ENCODE results near the gene SPAG17. TPM values are rescaled to one million over a fixed set of nuclear protein-coding genes. Genes with fewer than 3 reads are reported as not detected.

SPAG17 gene
- polyA plus RNA-seq, 1 of the 3 experiments (the other 2 are of a cell fraction): not detected

DNA sequence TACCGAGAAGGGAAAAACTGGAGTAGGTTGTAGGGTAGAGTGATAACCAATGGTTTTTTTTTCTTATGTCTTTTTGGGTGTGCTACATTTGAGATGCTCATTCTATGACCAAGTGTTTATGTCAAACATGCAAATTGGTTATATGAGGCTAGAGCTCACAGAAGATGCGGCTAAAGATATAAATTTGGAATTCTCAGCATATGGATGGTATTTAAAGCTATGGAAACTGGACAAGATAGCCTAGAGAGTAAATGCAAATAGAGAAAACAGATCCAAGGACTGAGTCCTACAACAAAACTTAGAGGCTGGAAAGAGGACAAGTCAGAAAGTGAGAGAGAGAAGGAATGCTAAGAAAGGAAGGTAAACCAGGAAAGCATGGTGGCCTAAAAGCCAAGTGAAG lies 263.0 kb downstream of the SPAG17 start (continued):
- TF ChIP-seq NFIC (IDR thresholded peaks at IDR 0.05; ENCODE audit: borderline replicate concordance) (no peak), RFX5 (IDR thresholded peaks at IDR 0.05; ENCODE audit: low read length) (no peak), CHD2 (IDR thresholded peaks at IDR 0.05; ENCODE audit: low read length, partially characterized antibody) (no peak), MEF2A (IDR thresholded peaks at IDR 0.05; ENCODE audit: borderline replicate concordance, low read depth) (no peak)
- TF ChIP-seq, protein P1, sequence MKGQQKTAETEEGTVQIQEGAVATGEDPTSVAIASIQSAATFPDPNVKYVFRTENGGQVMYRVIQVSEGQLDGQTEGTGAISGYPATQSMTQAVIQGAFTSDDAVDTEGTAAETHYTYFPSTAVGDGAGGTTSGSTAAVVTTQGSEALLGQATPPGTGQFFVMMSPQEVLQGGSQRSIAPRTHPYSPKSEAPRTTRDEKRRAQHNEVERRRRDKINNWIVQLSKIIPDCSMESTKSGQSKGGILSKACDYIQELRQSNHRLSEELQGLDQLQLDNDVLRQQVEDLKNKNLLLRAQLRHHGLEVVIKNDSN (IDR thresholded peaks at IDR 0.05; ENCODE audit: borderline replicate concordance, low read depth): no peak
- TF ChIP-seq, protein P2, sequence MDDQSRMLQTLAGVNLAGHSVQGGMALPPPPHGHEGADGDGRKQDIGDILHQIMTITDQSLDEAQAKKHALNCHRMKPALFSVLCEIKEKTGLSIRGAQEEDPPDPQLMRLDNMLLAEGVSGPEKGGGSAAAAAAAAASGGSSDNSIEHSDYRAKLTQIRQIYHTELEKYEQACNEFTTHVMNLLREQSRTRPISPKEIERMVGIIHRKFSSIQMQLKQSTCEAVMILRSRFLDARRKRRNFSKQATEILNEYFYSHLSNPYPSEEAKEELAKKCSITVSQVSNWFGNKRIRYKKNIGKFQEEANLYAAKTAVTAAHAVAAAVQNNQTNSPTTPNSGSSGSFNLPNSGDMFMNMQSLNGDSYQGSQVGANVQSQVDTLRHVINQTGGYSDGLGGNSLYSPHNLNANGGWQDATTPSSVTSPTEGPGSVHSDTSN (IDR thresholded peaks at IDR 0.05): no peak
- TF ChIP-seq, protein P3, sequence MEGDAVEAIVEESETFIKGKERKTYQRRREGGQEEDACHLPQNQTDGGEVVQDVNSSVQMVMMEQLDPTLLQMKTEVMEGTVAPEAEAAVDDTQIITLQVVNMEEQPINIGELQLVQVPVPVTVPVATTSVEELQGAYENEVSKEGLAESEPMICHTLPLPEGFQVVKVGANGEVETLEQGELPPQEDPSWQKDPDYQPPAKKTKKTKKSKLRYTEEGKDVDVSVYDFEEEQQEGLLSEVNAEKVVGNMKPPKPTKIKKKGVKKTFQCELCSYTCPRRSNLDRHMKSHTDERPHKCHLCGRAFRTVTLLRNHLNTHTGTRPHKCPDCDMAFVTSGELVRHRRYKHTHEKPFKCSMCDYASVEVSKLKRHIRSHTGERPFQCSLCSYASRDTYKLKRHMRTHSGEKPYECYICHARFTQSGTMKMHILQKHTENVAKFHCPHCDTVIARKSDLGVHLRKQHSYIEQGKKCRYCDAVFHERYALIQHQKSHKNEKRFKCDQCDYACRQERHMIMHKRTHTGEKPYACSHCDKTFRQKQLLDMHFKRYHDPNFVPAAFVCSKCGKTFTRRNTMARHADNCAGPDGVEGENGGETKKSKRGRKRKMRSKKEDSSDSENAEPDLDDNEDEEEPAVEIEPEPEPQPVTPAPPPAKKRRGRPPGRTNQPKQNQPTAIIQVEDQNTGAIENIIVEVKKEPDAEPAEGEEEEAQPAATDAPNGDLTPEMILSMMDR (IDR thresholded peaks at IDR 0.05): no peak

DNA sequence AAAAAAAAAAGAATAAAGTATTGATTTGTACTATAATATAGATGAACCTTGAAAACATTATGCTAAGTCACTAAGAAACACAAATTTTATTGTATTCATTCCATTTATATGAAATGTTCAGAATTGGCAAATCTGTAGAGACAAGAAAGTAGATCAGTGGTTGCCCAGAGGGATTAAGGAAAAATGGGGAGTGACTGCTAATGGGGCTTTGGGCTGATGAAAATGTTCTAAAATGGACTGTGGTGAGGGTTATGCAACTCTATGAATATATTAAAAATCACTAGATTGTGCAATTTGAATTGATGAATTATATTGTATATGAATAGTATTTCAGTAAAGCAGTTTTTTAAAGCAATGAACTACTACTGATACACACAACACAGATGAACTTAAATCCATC lies 265.7 kb downstream of the SPAG17 start:
- Histone ChIP-seq H3K9me2 (no peaks in the 10 kb centered on the region), H3K79me2 (ENCODE audit: insufficient read depth) (peaks cover 40% of the 10 kb centered on the region), H3F3A (replicated peaks; ENCODE audit: insufficient read depth) (no peaks in the 10 kb centered on the region), H3K36me3 (replicated peaks in 1 of 2; ENCODE audit: control insufficient read depth in 1 of 2, insufficient read depth in 2 of 2, low read length in 1 of 2) (peaks cover 53 to 58% of the 10 kb centered on the region in 2 experiments), H3K9ac (no peak overlapping the region), H3K4me2 (no peak overlapping the region), H3K27me3 (ENCODE audit: insufficient read depth) (no peaks in the 10 kb centered on the region), H4K20me1 (ENCODE audit: insufficient read depth) (peaks cover 12% of the 10 kb centered on the region), H3K4me1 (ENCODE audit: control insufficient read depth in 1 of 2, insufficient read depth in 2 of 2, low read depth in 1 of 2, low read length in 1 of 2) (no peaks in the 10 kb centered on the region), H2AFZ (ENCODE audit: low read depth) (no peak overlapping the region), H3K9me3 (no peaks in the 10 kb centered on the region), H3K4me3 (ENCODE audit: low read depth in 2 of 2, low read length in 1 of 2) (no peak overlapping the region), H3K27ac (ENCODE audit: low read depth in 2 of 2, low read length in 1 of 2) (no peak overlapping the region)
- POLR2A ChIA-PET: no interaction called here
- CTCF ChIA-PET: interaction anchor here (1.4 kb wide), 1 partner anchor 10 kb away, joined by 4 read pairs; the partner anchor contains the start of genes GDAP2 and WDR3
- no peak for DNase-seq
- TF ChIP-seq EP300 (IDR thresholded peaks at IDR 0.05; ENCODE audit: borderline replicate concordance in 1 of 2, low read depth in 1 of 2, low read length in 1 of 2) (no peak), JUND (IDR thresholded peaks at IDR 0.05) (no peak), RFX5 (IDR thresholded peaks at IDR 0.05; ENCODE audit: low read length) (no peak), FOXJ3 (CRISPR knock-in tag; IDR thresholded peaks at IDR 0.05) (no peak), RAD21 (IDR thresholded peaks at IDR 0.05; ENCODE audit: low read length) (no peak), RXRA (IDR thresholded peaks at IDR 0.05; ENCODE audit: borderline replicate concordance, low read depth) (no peak), NRF1 (IDR thresholded peaks at IDR 0.05; ENCODE audit: low read depth, low read length) (no peak)
- TF ChIP-seq, protein P1 (IDR thresholded peaks at IDR 0.05; ENCODE audit: borderline replicate concordance, low read depth): no peak
- TF ChIP-seq, protein P4, sequence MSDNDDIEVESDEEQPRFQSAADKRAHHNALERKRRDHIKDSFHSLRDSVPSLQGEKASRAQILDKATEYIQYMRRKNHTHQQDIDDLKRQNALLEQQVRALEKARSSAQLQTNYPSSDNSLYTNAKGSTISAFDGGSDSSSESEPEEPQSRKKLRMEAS (IDR thresholded peaks at IDR 0.05; ENCODE audit: low read depth): no peak
- TF ChIP-seq, protein P3 (IDR thresholded peaks at IDR 0.05): no peak
- TF ChIP-seq, protein P5, sequence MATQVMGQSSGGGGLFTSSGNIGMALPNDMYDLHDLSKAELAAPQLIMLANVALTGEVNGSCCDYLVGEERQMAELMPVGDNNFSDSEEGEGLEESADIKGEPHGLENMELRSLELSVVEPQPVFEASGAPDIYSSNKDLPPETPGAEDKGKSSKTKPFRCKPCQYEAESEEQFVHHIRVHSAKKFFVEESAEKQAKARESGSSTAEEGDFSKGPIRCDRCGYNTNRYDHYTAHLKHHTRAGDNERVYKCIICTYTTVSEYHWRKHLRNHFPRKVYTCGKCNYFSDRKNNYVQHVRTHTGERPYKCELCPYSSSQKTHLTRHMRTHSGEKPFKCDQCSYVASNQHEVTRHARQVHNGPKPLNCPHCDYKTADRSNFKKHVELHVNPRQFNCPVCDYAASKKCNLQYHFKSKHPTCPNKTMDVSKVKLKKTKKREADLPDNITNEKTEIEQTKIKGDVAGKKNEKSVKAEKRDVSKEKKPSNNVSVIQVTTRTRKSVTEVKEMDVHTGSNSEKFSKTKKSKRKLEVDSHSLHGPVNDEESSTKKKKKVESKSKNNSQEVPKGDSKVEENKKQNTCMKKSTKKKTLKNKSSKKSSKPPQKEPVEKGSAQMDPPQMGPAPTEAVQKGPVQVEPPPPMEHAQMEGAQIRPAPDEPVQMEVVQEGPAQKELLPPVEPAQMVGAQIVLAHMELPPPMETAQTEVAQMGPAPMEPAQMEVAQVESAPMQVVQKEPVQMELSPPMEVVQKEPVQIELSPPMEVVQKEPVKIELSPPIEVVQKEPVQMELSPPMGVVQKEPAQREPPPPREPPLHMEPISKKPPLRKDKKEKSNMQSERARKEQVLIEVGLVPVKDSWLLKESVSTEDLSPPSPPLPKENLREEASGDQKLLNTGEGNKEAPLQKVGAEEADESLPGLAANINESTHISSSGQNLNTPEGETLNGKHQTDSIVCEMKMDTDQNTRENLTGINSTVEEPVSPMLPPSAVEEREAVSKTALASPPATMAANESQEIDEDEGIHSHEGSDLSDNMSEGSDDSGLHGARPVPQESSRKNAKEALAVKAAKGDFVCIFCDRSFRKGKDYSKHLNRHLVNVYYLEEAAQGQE (IDR thresholded peaks at IDR 0.05; ENCODE audit: low read depth, low read length): no peak
- TF ChIP-seq, protein P2 (IDR thresholded peaks at IDR 0.05): no peak
- TF ChIP-seq, protein P6, sequence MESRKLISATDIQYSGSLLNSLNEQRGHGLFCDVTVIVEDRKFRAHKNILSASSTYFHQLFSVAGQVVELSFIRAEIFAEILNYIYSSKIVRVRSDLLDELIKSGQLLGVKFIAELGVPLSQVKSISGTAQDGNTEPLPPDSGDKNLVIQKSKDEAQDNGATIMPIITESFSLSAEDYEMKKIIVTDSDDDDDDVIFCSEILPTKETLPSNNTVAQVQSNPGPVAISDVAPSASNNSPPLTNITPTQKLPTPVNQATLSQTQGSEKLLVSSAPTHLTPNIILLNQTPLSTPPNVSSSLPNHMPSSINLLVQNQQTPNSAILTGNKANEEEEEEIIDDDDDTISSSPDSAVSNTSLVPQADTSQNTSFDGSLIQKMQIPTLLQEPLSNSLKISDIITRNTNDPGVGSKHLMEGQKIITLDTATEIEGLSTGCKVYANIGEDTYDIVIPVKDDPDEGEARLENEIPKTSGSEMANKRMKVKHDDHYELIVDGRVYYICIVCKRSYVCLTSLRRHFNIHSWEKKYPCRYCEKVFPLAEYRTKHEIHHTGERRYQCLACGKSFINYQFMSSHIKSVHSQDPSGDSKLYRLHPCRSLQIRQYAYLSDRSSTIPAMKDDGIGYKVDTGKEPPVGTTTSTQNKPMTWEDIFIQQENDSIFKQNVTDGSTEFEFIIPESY (IDR thresholded peaks at IDR 0.05; ENCODE audit: borderline replicate concordance, low read depth): no peak
